Ovary (tissue), 3 donors: Measurements from ENCODE around the gene ITPR2.

Experiments
- CTCF ChIP-seq, 3 donors: fragments of 450-650 bp in 2 of 3; fragments of 200-600 bp in 1 of 3; IDR thresholded peaks; one replicate each; pipeline versions ENCODE4 v1.5.1 to v1.8.0; 2016 to 2022; ENCODE audit warnings: antibody characterized with exemption in 3 of 3, mild to moderate bottlenecking in 1 of 3
- POLR2A ChIP-seq: fragments of 450-650 bp; IDR thresholded peaks from one replicate; pipeline ENCODE4 v1.6.1; 2017; ENCODE audit warnings: antibody characterized with exemption, mild to moderate bottlenecking, moderate library complexity
- donor health status: DM: no; HTN: no; CAD: no.

GRCh38 chr12:26736563-26737486, 96.2 kb downstream of the ITPR2 start:
- TF ChIP-seq POLR2A (no peak), CTCF (IDR thresholded peaks at IDR 0.05) (no peak)
